ENCODE results near the gene ANXA2R.

DNA sequence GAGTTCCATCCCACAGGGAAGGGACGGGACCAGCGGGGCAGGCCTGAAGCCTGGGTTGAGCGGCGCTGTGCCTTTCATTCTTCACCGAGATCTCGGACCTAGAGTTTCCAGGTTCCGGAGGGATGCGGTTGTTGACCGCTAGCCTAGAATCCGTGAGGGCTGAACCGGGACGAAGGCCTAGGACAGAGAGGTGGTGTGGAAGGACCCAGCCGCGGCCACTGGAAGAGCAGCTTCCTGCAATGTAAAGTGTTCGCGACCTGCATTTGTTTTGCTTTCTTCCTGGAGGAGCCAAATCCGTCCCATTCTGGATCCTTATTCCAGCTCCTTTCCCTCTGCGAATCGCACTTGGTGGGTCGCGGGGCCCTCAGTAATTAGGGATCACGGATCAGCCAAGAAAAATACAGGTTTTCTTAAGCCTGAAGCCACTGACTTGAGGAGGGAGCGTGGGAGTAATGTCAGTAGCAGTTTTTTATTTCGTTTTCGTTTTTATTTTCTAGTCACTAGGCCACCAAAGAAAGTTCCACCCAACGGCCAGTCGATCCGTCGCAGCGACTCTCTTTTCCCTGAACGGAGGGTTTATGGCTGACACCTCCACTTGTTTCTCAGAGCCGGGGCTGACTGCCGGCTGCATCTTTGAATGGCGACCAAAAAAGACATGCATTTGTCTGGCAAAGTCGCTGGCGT, 48.6 kb downstream of the ANXA2R start:
- TF ChIP-seq CTCF (IDR thresholded peaks at IDR 0.05) (no peak), POLR2AphosphoS5 (IDR thresholded peaks at IDR 0.05) (no peak)
